HepG2 (cell line): ENCODE data around the gene TMEM127. TPM values are rescaled to one million over a fixed set of nuclear protein-coding genes. Genes with fewer than 3 reads are reported as not detected.
A peak's percentile ranks its signal among the peaks of the same experiment; 100 is the strongest.
"Not testable (repeated sequence)": the region's sequence is repeated elsewhere in the genome, so short reads cannot be mapped to it uniquely, and the experiment has no call there.

ENCODE experiments used
- ATAC-seq: fragments of 200-7000 bp; cut with Tn5 transposase; 3 replicates; pipeline ENCODE4 v1.9.1; 2020; ENCODE audit warnings: mild to moderate bottlenecking, moderate library complexity
- BruUV-seq: library from RNA; stranded (reverse); fragments of 400-500 nt; replicated peaks from 2 replicates; lab custom pipeline; 2021; lab: Mats Ljungman, UMichigan
- CTCF ChIA-PET: fragments of 300-600 bp; formaldehyde crosslinking; extraction: SDS; loops from one replicate; lab custom pipeline; 2021; ENCODE audit warnings: low total read pairs, inconsistent platforms, low intra/inter-chr PET ratio; lab: Yijun Ruan, JAX
- POLR2A ChIA-PET: fragments of 350-600 bp; sonication (Branson Sonifier 250); formaldehyde crosslinking; loops from one replicate; lab custom pipeline; 2020; ENCODE audit warnings: antibody characterized with exemption, inconsistent platforms; lab: Yijun Ruan, JAX
- DNase-seq: peaks from one replicate; pipeline ENCODE4 v3.0.0-alpha.2; 2015; ENCODE audit warnings: low spot score
- FAIRE-seq: peaks from 3 replicates; lab custom pipeline; 2011; peaks lifted over from hg19 to GRCh38; lab: Jason Lieb, UNC
- H2AFZ ChIP-seq: one replicate; pipeline ENCODE4 v1.6.1; 2011; ENCODE audit warnings: low read length, inconsistent platforms
- H3K27ac ChIP-seq: fragments of 300-600 bp; 3 replicates; pipeline ENCODE4 v1.8.0; 2011; ENCODE audit warnings: mixed run types, mild to moderate bottlenecking, mixed read lengths, low read length, inconsistent platforms; ENCODE audit not compliant: insufficient read depth; ENCODE audit errors: extremely low read length
- H3K27me3 ChIP-seq, 2 experiments: fragments of 200-600 bp in 1 of 2; 2 replicates in 1 of 2; 3 replicates in 1 of 2; pipeline versions ENCODE4 v1.6.0 to v1.8.0; 2011; ENCODE audit warnings: low read length in 2 of 2, mild to moderate bottlenecking in 2 of 2, moderate library complexity in 2 of 2, inconsistent platforms in 1 of 2; ENCODE audit not compliant: insufficient read depth in 2 of 2, control insufficient read depth in 1 of 2
- H3K36me3 ChIP-seq, 2 experiments: fragments of 200-600 bp in 1 of 2; replicated peaks in 1 of 2; 2 replicates in 1 of 2; 3 replicates in 1 of 2; pipeline versions ENCODE4 v1.5.1 to v1.8.0; 2011; ENCODE audit warnings: low read length in 2 of 2, inconsistent platforms in 1 of 2; ENCODE audit not compliant: insufficient read depth in 2 of 2, control insufficient read depth in 1 of 2
- H3K4me1 ChIP-seq: 2 replicates; pipeline ENCODE4 v1.5.1; 2012; ENCODE audit warnings: low read length, inconsistent platforms; ENCODE audit not compliant: insufficient read depth
- H3K4me2 ChIP-seq: 2 replicates; pipeline ENCODE4 v1.6.0; 2011; ENCODE audit warnings: low read depth, low read length, inconsistent platforms
- H3K4me3 ChIP-seq, 3 experiments: fragments of 200-600 bp in 1 of 3; sonication (generic), shearing (Covaris generic) in 1 of 3; replicated peaks in 1 of 3; 2 replicates each; pipeline ENCODE4 v1.5.1; 2011 to 2016; ENCODE audit warnings: low read length in 3 of 3, inconsistent platforms in 2 of 3, low read depth in 2 of 3, mild to moderate bottlenecking in 2 of 3, control low read depth in 1 of 3, mixed read lengths in 1 of 3; ENCODE audit not compliant: insufficient read depth in 1 of 3
- H3K79me2 ChIP-seq: one replicate; pipeline ENCODE4 v1.6.1; 2011; ENCODE audit warnings: low read length, inconsistent platforms; ENCODE audit not compliant: insufficient read depth
- H3K9ac ChIP-seq: 2 replicates; pipeline ENCODE4 v1.6.0; 2011; ENCODE audit warnings: mild to moderate bottlenecking, low read depth, low read length, inconsistent platforms; ENCODE audit not compliant: insufficient read depth
- H3K9me3 ChIP-seq: 2 replicates; pipeline ENCODE4 v1.5.1; 2012; ENCODE audit warnings: mild to moderate bottlenecking, low read length
- H4K20me1 ChIP-seq: 2 replicates; pipeline ENCODE4 v1.6.0; 2011; ENCODE audit warnings: inconsistent platforms, mild to moderate bottlenecking, low read length, moderate library complexity; ENCODE audit not compliant: insufficient read depth
- ATF7 ChIP-seq, 2 experiments: fragments of 450-650 bp in 1 of 2; sonication (generic) in 1 of 2; formaldehyde crosslinking in 1 of 2; IDR thresholded peaks; 2 replicates each; pipeline versions ENCODE4 v1.4.0 to v1.6.1; 2016 to 2020; ENCODE audit warnings: antibody characterized with exemption in 1 of 2, mild to moderate bottlenecking in 1 of 2, missing genetic modification reagents in 1 of 2
- BORCS8-MEF2B ChIP-seq: sonication (generic); formaldehyde crosslinking; IDR thresholded peaks from 2 replicates; pipeline ENCODE4 v1.8.0; 2022; ENCODE audit warnings: mild to moderate bottlenecking, missing genetic modification reagents
- CEBPB ChIP-seq: IDR thresholded peaks from 2 replicates; pipeline ENCODE4 v1.6.1; 2011; ENCODE audit warnings: low read depth, low read length, improper control_type of control experiment, borderline replicate concordance
- HINFP ChIP-seq: sonication (generic); formaldehyde crosslinking; IDR thresholded peaks from 2 replicates; pipeline ENCODE4 v1.4.0; 2020; ENCODE audit warnings: low read depth, mild to moderate bottlenecking, missing genetic modification reagents
- POLR2G ChIP-seq: fragments of 200-400 bp; formaldehyde crosslinking; IDR thresholded peaks from 2 replicates; pipeline ENCODE4 v1.6.1; 2018; ENCODE audit warnings: mild to moderate bottlenecking, low read depth, low read length, moderate library complexity
- WGBS: methylation state at CpG from one replicate; pipeline ENCODE4 v1.1.6; 2017; ENCODE audit warnings: low lambda C conversion rate; 5-methylcytosine and 5-hydroxymethylcytosine counted together
- in situ Hi-C: cut with HindIII; loops from 2 replicates; pipeline ENCODE4 v1.10.0; 2017; ENCODE audit warnings: low pct_unique_long_range_greater_than_20kb; ENCODE audit not compliant: extremely low pct_ligation_motif_present
- intact Hi-C: fragments of 100-400 bp; cut with micrococcal nuclease; formaldehyde crosslinking; loops from one replicate; pipeline ENCODE4 v1.10.0; 2022; ENCODE audit not compliant: unreplicated experiment
- polyA plus RNA-seq, 8 experiments: library from polyadenylated mRNA; depleted of rRNA in 3 of 8; stranded (reverse) in 7 of 8; unstranded in 1 of 8; fragments of >200 nt; fragmentation: Illumina TruSeq in 4 of 8; extraction: Trizol in 4 of 8; gene quantifications; 2 replicates each; pipeline versions ENCODE4 v1.2.1 to v1.2.3, GENCODE V29; 2011 to 2016; ENCODE audit warnings: low read depth in 4 of 8, missing spikeins in 1 of 8, mixed read lengths in 1 of 8; ENCODE audit not compliant: insufficient read depth in 1 of 8
- total RNA-seq, 5 experiments: library from RNA; depleted of rRNA; stranded (reverse); fragments of >200 nt; fragmentation: Illumina TruSeq; extraction: Trizol; gene quantifications; 2 replicates each; pipeline ENCODE4 v1.2.3, GENCODE V29; 2016; ENCODE audit warnings: low read depth in 1 of 5

Gene TMEM127
- total and polyA plus RNA-seq, 2 of the 13 experiments (the other 11 are each of a cell fraction or from before 2014, with no cell fraction given): 21.5 to 33.9 TPM

- H3K9ac ChIP-seq; DNase-seq; H4K20me1 ChIP-seq; H3K27ac ChIP-seq; H3K4me1 ChIP-seq; intact Hi-C loops; H3K4me3 ChIP-seq; H2AFZ ChIP-seq; H3K79me2 ChIP-seq; H3K9me3 ChIP-seq; FAIRE-seq; CTCF ChIA-PET; H3K4me2 ChIP-seq; ATAC-seq; in situ Hi-C loops; BruUV-seq; H3K27me3 ChIP-seq; TF ChIP-seq ATF7 (CRISPR knock-in tag; IDR thresholded peaks at IDR 0.05): not testable (repeated sequence)
- WGBS: 98% methylated on average over 8 of the region's 8 CpGs
- H3K36me3 ChIP-seq: peaks cover 73 to 98% of the 10 kb centered on the region in 2 experiments
- POLR2A ChIA-PET: interaction anchor here (0.8 to 1.2 kb wide), 2 partner anchors 12 to 27 kb away, joined by 3 read pairs; no protein-coding TSS in a partner anchor
- TF ChIP-seq CEBPB: 0 out of 2 replicates have a peak, but pooled peaks have one; percentile 28
- peak; percentile 47; the same call in 1 of the 2 replicates for TF ChIP-seq ATF7 (IDR thresholded peaks at IDR 0.05)
Observed at GRCh38 chr2:96294271-96294670, 28.5 kb upstream of the TMEM127 start.

GRCh38 chr2:96291751-96292150 is 26.0 kb upstream of the TMEM127 start:
- FAIRE-seq: no peak
- no TSS peak for BruUV-seq
- H3K4me2 ChIP-seq: no peak overlapping the region
- ChIA-PET CTCF (no interaction called here), POLR2A (interaction anchor here (1.0 to 1.6 kb wide), 2 partner anchors 14 to 18 kb away, joined by 4 read pairs; partner anchors contain the start of gene SNRNP200)
- H3K36me3 ChIP-seq: peaks cover 73 to 98% of the 10 kb centered on the region in 2 experiments
- in situ Hi-C loops: no loop called here
- no peaks in the 10 kb centered on the region for H3K79me2 ChIP-seq
- no peak overlapping the region for H2AFZ ChIP-seq
- no peak overlapping the region for H3K27ac ChIP-seq
- H3K9me3 ChIP-seq: no peaks in the 10 kb centered on the region
- no peaks in the 10 kb centered on the region for H4K20me1 ChIP-seq
- no peak for ATAC-seq
- H3K4me1 ChIP-seq: no peaks in the 10 kb centered on the region
- intact Hi-C loops: no loop called here
- no peak for DNase-seq
- 98% methylated on average over 4 of the region's 5 CpGs for WGBS
- H3K9ac ChIP-seq: no peak overlapping the region
- H3K4me3 ChIP-seq: no peak overlapping the region
- H3K27me3 ChIP-seq: no peaks in the 10 kb centered on the region
- 0 out of 2 replicates have a peak, but pooled peaks have one; percentile 24 for TF ChIP-seq BORCS8-MEF2B (CRISPR knock-in tag)
- TF ChIP-seq POLR2G: 0 out of 2 replicates have a peak, but pooled peaks have one; percentile 31
- TF ChIP-seq HINFP (CRISPR knock-in tag): no peak
